Endometrial microvascular endothelial cells (primary cell): Measurements from ENCODE around the gene SMAD6. TPM values are rescaled to one million over a fixed set of nuclear protein-coding genes. Genes with fewer than 3 reads are reported as not detected.

Source experiments
- in situ Hi-C: cut with HindIII; loops from 2 replicates; pipeline ENCODE4 v1.10.0; 2017; ENCODE audit warnings: low sequenced_read_pairs, low pct_unique_long_range_greater_than_20kb; ENCODE audit errors: inconsistent ontology term
- total RNA-seq: library from RNA; depleted of rRNA; stranded (reverse); fragments of >200 nt; gene quantifications from one replicate; pipeline ENCODE4 v1.2.3, GENCODE V29; 2015; ENCODE audit errors: inconsistent ontology term

SMAD6 gene
- total RNA-seq, 1 donor from 2014 or later = 4.2 TPM

DNA sequence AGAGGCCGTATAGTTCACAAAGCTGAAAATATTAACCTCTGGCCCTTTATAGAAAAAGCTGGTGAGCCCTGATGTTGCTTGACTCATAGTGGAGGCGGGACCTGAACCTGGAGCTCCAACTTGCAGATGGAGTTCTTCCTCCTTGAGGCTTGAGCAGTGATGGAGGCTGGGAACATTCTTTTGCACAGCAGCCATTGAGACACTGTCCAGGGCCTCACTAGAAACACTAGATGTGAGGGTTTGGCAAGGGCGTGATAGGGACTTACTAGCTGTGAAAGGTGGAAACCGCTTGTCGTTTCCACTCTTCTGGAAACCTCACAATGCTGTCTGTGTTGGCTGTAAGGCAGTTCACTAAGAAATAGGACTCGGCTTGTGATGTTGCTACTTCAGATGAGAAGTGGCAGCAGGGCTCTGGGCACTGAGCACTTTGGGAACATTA, 12.5 kb downstream of the SMAD6 start:
- in situ Hi-C loops = loop anchor here (25.0 kb wide), 1 partner anchor 123 kb away; no protein-coding TSS in a partner anchor

DNA sequence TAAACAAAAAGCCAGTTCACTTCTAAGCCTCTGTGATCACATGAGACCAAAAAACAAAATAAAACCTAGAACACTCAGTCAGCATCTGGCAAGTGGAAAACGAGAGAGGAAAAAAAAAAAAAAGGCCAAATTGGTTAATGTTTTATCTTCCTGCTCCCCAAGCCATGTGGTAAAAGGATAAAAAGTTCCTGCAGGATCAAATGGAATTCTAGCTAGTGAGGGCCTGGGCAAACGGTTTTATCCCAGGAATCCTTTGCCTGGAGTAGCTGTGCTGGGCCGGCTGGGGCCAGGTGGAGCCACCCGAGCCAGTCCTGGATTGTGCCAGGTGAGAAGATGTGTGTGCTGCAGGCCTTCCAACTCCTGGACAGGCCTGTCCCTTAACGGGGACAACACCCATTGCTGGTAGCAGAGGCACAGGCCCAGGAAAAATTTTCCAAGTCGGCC, 13.2 kb downstream of the SMAD6 start:
- in situ Hi-C loops = loop anchor here (25.0 kb wide), 1 partner anchor 122 kb away; no protein-coding TSS in a partner anchor

DNA sequence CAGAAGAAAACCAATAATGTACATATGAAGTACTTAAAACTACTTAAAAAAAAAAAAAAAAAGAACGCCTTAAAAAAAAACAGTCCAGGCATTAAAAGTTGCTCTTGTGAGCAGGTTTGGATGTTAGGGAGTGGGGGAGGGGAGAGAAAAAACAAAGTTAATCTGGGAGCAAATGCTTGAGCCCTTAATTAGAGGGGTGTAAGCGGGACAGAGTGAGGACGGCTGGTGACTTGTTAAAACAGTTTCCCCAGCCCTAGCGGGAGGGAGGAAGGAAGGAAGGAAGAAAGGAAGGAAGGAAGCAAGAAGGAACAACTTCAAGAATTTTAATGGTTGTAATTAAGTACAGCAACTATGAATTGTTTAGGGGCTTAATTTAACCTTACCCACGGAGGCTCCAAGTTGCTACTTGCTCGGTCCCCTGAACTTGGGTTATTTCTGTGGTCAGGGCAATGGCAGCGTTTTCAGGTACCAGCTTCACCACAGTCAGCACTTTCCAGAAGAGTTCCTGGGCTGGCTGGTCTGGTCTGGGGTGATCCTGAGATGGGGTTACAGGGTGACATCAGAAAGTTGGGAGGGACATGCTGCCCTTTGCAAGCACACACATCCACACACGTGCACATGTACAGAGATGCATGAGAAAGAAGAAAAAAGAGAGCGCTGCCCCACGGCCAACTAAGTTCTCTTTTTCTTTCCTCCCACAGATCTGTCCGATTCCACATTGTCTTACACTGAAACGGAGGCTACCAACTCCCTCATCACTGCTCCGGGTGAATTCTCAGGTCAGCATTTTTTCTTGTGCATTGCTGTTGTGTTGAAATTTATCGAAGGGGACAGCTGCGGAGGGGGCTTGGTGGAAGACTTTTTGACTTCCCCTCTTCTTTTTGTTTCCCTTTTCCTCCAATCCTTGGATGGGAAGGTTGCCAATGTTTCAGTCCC, 14.0 kb downstream of the SMAD6 start:
- in situ Hi-C loops = loop anchor here (25.0 kb wide), 1 partner anchor 121 kb away; no protein-coding TSS in a partner anchor

- in situ Hi-C loops = loop anchor here (25.0 kb wide), 1 partner anchor 121 kb away; no protein-coding TSS in a partner anchor
These were observed 14.6 kb downstream of the SMAD6 start for GRCh38 chr15:66716656-66717020.

DNA sequence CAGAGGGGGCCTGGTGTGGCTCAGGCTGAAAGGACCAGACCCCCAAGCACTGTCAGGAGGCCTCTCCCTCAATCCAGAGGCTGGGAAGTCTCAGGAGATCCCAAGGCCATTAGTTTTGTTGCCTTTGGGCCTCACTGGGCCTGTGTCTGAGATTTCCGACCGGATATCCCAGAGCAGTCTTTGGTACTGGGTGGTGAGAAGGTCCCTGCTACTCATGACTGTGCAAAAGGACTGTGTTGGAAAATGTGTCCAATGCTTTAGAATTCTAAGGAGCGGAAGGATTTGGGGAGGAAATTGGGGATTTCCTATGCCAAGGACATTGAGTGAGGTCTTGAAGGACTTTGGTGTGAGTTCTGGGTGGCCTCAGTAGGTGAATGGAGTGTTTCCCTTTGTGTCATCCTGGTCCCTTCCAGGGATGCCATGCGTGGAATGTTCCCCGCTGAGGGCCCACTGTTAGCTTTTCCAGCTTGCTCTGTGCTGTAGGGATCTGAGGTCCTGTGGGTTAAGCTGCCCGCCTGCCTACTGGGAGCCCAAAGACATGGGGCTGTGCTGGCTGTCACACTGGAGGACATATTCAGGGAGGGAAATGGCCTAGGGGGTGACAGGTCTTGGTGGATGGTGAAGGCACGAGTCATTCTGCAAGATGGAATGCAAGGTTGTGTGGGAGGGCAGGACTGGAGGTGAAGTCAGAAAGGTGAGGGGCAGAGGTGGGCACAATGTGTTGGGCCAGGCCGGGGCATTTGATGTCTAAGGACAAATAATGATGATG, 16.4 kb downstream of the SMAD6 start:
- in situ Hi-C loops = loop anchor here (25.0 kb wide), 1 partner anchor 119 kb away; no protein-coding TSS in a partner anchor

- in situ Hi-C loops = loop anchor here (25.0 kb wide), 1 partner anchor 118 kb away; no protein-coding TSS in a partner anchor
These were observed 17.4 kb downstream of the SMAD6 start for GRCh38 chr15:66719471-66719870.

DNA sequence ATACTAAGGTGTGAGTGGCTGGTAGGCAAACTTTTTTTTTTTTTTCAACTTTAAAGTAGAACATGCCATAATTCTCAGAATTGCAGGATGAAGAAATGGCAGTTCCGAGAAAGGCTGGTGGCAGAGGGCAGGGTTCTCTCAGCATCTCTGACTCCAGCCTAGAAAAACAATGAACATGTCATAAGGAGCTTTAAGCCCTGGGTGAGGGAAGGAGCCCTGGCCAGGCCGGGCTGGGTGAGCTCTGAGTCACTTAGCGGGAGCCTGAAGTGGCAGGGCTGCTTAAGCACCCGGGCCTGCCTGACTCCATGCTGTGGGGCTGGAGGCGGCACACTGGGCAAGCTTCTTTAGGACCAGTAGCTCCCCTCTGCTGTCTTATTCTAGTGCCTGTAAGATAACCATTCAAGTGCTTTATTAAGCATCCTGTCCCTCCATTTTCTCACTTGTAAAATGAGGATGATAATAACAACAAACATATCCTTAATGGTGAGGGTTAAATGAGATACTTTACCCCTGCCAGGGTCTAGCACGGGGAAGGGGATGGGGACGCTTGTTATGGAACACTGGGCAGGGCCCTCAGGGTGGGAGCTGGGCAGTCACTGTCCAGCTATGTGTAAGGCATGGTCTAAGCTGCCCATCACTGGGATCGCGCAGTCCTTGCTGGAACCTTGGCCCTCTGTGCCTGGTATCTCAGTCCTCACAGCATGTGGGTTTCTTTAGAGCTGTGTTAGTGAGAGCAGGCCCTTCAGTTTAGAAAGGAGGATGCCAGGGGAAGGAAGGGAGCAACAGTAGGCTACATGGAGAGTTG, 18.4 kb downstream of the SMAD6 start:
- in situ Hi-C loops = loop anchor here (25.0 kb wide), 1 partner anchor 117 kb away; no protein-coding TSS in a partner anchor

GRCh38 chr15:66721020-66721419, 19.0 kb downstream of the SMAD6 start:
- in situ Hi-C loops = loop anchor here (25.0 kb wide), 1 partner anchor 116 kb away; no protein-coding TSS in a partner anchor

- in situ Hi-C loops = loop anchor here (25.0 kb wide), 1 partner anchor 116 kb away; no protein-coding TSS in a partner anchor
These were observed 19.5 kb downstream of the SMAD6 start for GRCh38 chr15:66721501-66721937.

DNA sequence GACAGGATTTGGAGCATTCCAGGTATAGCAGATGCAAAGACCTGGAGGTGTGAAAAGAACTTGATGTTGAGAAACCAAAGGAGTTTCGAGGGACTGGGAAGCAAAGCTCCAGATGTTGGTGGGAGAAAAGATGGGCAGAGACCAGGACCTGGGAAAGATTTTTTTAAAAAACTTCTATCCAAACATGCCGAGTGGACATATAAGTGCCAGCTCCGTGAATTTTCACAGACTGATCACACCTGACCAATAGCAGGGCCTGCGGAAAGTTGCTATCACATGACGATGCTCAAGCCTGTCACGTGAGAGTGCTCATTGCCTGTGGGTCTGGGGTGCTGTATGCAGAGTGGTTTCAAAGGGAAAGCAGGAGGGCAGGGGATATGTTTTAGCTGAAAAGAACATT, 19.9 kb downstream of the SMAD6 start:
- in situ Hi-C loops = loop anchor here (25.0 kb wide), 1 partner anchor 115 kb away; no protein-coding TSS in a partner anchor

GRCh38 chr15:66722757-66723540, 20.9 kb downstream of the SMAD6 start:
- in situ Hi-C loops = loop anchor here (25.0 kb wide), 1 partner anchor 114 kb away; no protein-coding TSS in a partner anchor

- in situ Hi-C loops = loop anchor here (25.0 kb wide), 1 partner anchor 113 kb away; no protein-coding TSS in a partner anchor
These were observed 22.0 kb downstream of the SMAD6 start for GRCh38 chr15:66723826-66724731.

DNA sequence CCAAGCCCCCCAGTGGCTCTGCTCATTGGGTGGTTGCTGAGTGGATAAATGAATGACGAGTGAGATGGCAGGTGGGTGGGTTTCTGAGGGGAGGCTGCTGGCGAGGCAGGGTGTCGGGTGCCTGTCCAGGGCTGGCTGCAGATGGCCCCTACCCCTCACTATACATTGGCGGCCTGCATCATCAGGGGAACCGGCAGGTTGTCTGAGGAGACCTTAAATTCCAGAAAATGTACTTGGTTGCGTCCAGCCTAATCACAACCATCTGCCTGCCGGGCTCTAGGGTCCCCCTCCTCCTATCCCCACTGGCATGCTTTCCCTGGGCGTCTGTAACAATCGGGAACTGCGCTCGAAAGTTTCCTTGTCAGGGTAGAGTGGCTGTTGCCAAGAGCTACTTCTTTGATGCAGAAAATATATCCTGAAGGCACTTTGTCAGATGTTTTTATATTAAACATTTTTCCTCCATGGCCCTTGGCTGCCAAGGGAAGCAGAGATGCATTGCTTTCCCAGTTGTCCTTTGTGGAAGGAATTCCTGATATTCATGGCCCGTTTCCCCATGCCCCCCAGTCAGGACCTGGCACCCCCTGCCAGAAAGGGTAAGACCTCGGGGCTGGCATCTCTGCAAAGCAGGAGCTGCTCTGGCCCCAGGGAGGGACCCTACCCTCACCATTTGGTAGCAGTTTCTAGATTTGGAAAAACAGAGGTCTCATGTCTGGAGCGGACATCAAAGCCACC, 22.9 kb downstream of the SMAD6 start:
- in situ Hi-C loops = loop anchor here (25.0 kb wide), 1 partner anchor 112 kb away; no protein-coding TSS in a partner anchor

GRCh38 chr15:66725464-66725785, 23.4 kb downstream of the SMAD6 start:
- in situ Hi-C loops = no loop called here

- in situ Hi-C loops = no loop called here
These were observed 24.4 kb downstream of the SMAD6 start for GRCh38 chr15:66726386-66726785.
